Measurements from ENCODE around the gene STEAP2.

- TF ChIP-seq SIN3A (IDR thresholded peaks at IDR 0.05; ENCODE audit: low read depth) (no peak; the same call in 1 of the 2 replicates), CTCF (IDR thresholded peaks at IDR 0.05 in 2 of 3, conservative IDR thresholded peaks at IDR 0.05 in 1 of 3; ENCODE audit: borderline replicate concordance in 1 of 3, insufficient read depth in 1 of 3, low read depth in 2 of 3, low read length in 2 of 3) (no peak), YY1 (IDR thresholded peaks at IDR 0.05; ENCODE audit: extremely low read depth, insufficient replicate concordance, low read depth, low read length) (no peak), ELF1 (IDR thresholded peaks at IDR 0.05; ENCODE audit: borderline replicate concordance, low read depth) (no peak; the same call in 1 of the 2 replicates), MAX (IDR thresholded peaks at IDR 0.05) (0 out of 2 replicates have a peak, but pooled peaks have one; percentile 21), POLR2A (IDR thresholded peaks at IDR 0.05; ENCODE audit: borderline replicate concordance, extremely low read depth, insufficient read depth, insufficient read length) (no peak), EZH2 (IDR thresholded peaks at IDR 0.05) (no peak), TCF7L2 (IDR thresholded peaks at IDR 0.05; ENCODE audit: borderline replicate concordance, extremely low read depth, insufficient read depth, insufficient read length) (peak; percentile 90)
Measured at GRCh38 chr7:90180011-90180585, 31.4 kb upstream of the STEAP2 start.

All from HCT116 (cell line).